ENCODE measurements around the gene AOPEP. TPM values are rescaled to one million over a fixed set of nuclear protein-coding genes. Genes with fewer than 3 reads are reported as not detected.

AOPEP gene
- total RNA-seq, 4 donors from 2014 or later = 305 to 458 (median 419) TPM

- Histone ChIP-seq H3K4me3 (no peak overlapping the region), H3K4me1 (peaks cover 79 to 98% (median 87%) of the 10 kb centered on the region in 4 donors), H3K27ac (replicated peaks in 1 of 4) (peak overlapping the region; percentile 68 to 95 (median 86)), H3K36me3 (peaks cover 0 to 24% (median 23%) of the 10 kb centered on the region in 4 donors), H3K27me3 (no peaks in the 10 kb centered on the region), H3K9me3 (no peaks in the 10 kb centered on the region)
- 92% methylated on average over 16 of the region's 16 CpGs for WGBS
- intact Hi-C loops (cut with DNase I) = no loop called here
- no peak for DNase-seq (ENCODE audit: extremely low spot score)
- no peak for TF ChIP-seq POLR2A (IDR thresholded peaks at IDR 0.05; ENCODE audit: low read depth)
- no peak for TF ChIP-seq CTCF (IDR thresholded peaks at IDR 0.05)
- TF ChIP-seq POLR2AphosphoS5 (IDR thresholded peaks at IDR 0.05) = no peak
- TF ChIP-seq EP300 (IDR thresholded peaks at IDR 0.05) = no peak
These were observed 367.1 kb downstream of the AOPEP start for GRCh38 chr9:95093586-95093985.

DNA sequence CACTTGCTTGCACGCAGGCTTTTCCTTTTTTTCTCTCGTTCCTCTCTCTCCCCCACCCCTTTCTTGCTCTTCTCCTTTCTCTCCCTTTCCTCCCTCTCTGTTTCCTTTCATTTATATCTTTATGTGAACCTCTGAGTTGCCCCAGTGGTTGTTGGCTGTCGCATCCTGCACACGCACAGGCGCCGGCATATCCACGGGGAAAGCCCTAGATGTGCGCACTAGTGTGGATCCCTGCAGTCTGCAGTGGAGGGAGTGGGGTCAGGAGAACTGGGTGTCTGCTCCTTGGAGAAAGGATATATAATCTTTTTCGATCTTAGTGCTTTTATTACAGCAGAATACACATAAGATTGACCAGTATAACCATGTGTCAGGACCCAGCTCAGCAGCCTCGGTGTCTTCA lies 367.5 kb downstream of the AOPEP start:
- DNase-seq (ENCODE audit: extremely low spot score) = no peak
- TF ChIP-seq POLR2A (IDR thresholded peaks at IDR 0.05; ENCODE audit: low read depth) (no peak), EP300 (IDR thresholded peaks at IDR 0.05) (no peak), CTCF (IDR thresholded peaks at IDR 0.05) (no peak), POLR2AphosphoS5 (IDR thresholded peaks at IDR 0.05) (no peak)
- Histone ChIP-seq H3K4me3 (no peak overlapping the region), H3K4me1 (peaks cover 78 to 98% (median 86%) of the 10 kb centered on the region in 4 donors), H3K27ac (replicated peaks in 1 of 4) (peak overlapping the region; percentile 68 to 95 (median 86)), H3K27me3 (no peaks in the 10 kb centered on the region), H3K36me3 (peaks cover 0 to 23% (median 19%) of the 10 kb centered on the region in 4 donors), H3K9me3 (no peaks in the 10 kb centered on the region)
- WGBS = 80% methylated on average over 10 of the region's 10 CpGs
- intact Hi-C loops (cut with DNase I) = no loop called here

DNA sequence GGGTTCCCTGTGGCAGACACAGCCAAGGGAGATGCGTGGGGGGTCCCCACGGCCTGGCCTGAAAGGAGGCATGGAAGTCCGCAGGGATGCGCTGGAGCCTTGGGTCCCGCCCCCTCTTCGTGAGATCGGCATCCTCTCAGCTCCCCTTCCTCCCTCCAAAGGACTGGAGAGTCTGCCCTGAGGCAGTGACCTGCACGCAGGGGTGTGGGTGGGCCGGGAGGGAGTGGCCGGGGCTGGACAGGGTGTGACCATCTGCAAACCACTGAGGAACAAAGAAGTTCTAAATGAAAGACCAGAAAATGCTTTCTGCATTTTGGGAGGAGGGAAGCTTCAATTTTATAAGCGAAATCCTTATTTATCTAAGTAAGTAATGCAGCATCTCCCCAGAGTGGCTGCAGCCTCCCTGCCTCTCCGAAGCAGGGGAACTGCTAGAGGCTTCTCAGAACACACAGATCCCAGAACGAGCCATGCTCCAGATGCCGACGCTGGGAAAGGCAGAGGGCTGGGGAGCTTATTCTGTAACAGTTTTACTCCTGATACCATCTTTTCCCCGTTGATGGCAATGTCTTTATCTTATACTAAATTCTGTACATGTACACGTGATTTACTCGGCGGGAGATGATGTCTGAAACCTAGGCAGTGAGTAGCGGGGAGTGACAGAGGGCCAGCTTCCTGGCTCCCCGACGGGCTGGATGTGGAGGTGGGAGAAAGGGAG lies 369.3 kb downstream of the AOPEP start:
- no peaks in the 10 kb centered on the region for H3K27me3 ChIP-seq
- H3K9me3 ChIP-seq = no peaks in the 10 kb centered on the region
- H3K4me1 ChIP-seq = peaks cover 78 to 98% (median 86%) of the 10 kb centered on the region in 4 donors
- intact Hi-C loops (cut with DNase I) = no loop called here
- H3K36me3 ChIP-seq = peaks cover 0 to 32% (median 28%) of the 10 kb centered on the region in 4 donors
- WGBS = 77% methylated on average over 20 of the region's 22 CpGs
- no peak overlapping the region for H3K4me3 ChIP-seq
- DNase-seq (ENCODE audit: extremely low spot score) = no peak
- no peak for TF ChIP-seq EP300 (IDR thresholded peaks at IDR 0.05)
- TF ChIP-seq POLR2A (IDR thresholded peaks at IDR 0.05; ENCODE audit: low read depth) = no peak
- TF ChIP-seq POLR2AphosphoS5 (IDR thresholded peaks at IDR 0.05) = no peak
- TF ChIP-seq CTCF (IDR thresholded peaks at IDR 0.05) = no peak
- peak overlapping the region; percentile 68 to 95 (median 86) for H3K27ac ChIP-seq (replicated peaks in 1 of 4)

DNA sequence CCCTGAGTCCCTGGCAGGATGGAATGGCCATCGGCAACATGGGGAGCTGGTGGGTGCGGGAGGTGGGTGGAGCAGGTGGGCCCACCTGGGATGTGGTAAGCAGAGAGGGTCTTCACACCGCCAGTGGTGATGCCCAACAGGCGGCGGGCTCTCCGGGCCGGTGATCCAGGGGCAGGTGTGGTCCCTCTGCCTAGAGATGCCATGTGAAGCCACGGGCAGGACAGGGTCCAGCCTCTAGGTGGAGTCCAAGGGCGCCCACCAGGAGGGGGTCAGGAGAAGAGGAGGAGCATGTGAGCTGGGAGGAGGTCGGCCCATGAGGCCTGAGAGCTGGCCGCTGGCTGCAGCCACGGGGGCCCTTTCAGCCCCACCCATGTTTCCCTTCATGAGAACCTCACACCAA lies 369.9 kb downstream of the AOPEP start:
- Histone ChIP-seq H3K4me1 (peaks cover 78 to 98% (median 85%) of the 10 kb centered on the region in 4 donors), H3K27me3 (no peaks in the 10 kb centered on the region), H3K36me3 (peaks cover 0 to 32% (median 28%) of the 10 kb centered on the region in 4 donors), H3K9me3 (no peaks in the 10 kb centered on the region), H3K4me3 (no peak overlapping the region), H3K27ac (replicated peaks in 1 of 4) (peak overlapping the region; percentile 68 to 95 (median 86))
- WGBS = 91% methylated on average over 3 of the region's 12 CpGs
- TF ChIP-seq POLR2A (IDR thresholded peaks at IDR 0.05; ENCODE audit: low read depth) (no peak), EP300 (IDR thresholded peaks at IDR 0.05) (no peak), POLR2AphosphoS5 (IDR thresholded peaks at IDR 0.05) (no peak), CTCF (IDR thresholded peaks at IDR 0.05) (no peak)
- no peak for DNase-seq (ENCODE audit: extremely low spot score)
- intact Hi-C loops (cut with DNase I) = no loop called here

Data from esophagus muscularis mucosa (tissue), 4 donors.